Right hindlimb (tissue), 1 donor: ENCODE measurements around the gene NUP160.
A peak's percentile ranks its signal among the peaks of the same experiment; 100 is the strongest.
"Not testable (repeated sequence)": the region's sequence is repeated elsewhere in the genome, so short reads cannot be mapped to it uniquely, and the experiment has no call there.

Experiments
- DNase-seq: peaks from one replicate; pipeline ENCODE4 v3.0.0-alpha.2; 2018

NUP160 gene

DNA sequence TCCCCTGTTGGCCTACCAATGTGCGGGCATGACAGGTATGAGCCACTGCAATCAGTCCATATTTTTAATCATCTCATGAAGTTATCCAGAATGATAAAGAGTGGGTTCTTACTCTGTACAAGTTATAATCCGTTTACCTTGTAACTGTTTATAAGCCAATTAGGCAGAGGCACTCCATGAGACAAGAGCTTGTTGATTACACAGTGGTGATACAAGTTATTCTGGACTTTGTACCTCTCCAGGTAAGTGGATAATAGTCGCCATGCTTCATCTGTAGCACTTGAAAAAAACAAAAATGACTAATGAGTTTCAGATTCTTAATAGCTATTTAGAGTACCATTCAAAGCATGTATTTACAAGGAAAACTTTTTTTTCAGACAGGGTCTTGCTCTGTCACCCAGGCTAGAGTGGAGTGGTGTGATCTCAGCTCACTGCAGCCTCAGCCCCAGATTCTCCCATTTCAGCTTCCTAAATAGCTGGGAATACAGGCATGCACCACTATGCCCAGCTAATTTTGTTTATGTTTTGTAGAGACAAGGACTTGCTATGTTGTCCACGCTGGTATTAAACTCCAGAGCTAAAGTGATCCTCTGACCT, 63.3 kb downstream of the NUP160 start:
- DNase-seq = no peak

DNA sequence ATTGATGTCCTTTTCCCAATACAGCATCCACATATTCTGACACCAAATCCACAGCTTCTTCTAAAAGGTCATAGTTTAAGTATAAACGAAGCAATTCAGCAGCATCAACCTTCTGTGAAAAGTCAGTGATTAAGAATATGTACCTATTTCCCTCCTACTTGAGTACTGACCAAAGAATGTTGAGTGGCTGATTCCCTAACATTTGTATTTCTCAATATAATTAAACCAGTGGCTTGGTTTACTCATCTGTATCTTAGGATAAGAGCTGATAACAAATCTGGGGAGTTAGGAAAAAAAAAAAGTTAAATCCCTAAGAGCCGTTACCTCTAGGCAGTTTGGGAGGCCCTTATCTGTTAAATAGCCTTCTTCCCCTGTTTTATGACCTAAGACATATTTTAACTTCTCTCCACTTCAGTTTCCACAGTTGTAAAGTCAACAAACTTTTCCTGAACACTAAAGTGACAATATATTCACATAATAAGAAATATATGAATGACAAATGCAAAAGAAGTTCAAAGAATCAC, 65.0 kb downstream of the NUP160 start:
- DNase-seq = no peak

DNA sequence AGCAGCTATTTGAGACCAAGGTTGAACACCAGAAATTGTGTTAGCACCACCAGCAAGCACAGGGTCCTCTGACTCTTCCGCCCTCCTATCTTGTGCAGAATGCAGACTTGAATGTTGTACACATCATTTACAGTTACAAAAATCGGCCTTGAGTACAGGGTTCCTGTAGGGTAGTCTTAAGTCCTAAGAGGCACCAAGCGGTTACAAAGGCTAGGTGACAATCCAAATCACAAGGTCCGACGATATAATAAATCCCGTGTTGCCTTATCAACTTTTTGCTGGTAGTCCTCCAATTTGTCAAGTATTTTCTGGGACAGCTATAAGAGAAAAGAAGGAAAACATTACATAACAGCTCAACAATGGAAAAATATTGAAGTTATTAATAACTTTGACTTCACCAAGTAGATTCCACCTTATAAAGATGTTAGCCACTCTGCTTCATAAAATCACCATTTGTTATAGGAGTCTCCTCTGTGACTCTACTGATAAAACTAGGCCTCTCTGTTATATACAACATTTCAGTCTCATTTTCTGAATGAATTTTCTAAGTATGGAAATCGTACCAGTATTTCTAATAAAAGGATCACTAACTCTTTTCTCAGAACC, 69.2 kb downstream of the NUP160 start:
- DNase-seq = no peak

DNA sequence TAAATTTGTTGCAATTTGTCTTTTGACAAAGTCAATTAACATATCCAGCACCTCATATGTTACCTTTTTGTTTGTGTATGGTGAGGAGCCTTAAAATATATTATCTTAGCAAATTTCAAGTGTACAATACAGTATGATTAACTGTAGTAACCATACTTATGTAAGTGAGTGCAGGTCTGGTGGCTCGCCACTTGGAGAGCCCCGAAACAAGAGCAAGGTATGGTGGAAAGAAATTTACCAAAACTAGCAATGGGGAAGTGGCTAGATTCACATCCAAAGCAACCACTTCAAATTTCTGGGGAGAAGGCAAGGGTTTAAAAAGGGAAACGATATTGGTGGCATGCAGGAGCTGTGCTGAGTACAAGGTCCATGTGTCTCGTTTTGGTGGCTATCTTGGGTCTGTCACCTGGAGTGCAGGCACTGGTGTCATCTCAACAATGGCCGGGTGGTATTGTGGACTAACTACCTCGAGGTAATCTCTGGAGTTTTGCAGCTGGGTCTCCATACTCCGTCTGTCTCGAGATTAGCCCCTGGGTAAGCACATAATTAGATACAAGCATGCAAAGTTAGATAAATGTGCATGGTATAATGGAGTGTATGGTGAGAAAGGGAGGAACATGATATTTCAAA, 72.8 kb downstream of the NUP160 start:
- no peak for DNase-seq

DNA sequence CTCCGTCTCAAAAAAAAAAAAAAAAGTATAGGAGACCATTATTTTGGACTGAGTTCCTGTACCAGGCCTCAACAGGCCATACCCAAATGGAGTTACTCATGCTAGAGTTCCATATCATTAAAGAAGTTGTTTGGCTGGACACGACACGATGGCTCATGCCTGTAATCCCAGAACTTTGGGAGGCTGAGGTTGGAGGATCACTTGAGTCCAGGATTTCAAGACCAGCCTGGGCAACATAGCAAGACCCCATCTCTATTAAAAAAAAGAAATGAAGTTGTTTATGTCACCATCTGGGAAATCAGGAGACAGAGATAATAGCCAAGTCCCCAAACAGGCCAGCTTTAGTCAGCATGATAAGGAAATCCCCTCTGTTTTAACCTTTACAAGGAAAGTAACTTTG, 74.3 kb downstream of the NUP160 start:
- no peak for DNase-seq

DNA sequence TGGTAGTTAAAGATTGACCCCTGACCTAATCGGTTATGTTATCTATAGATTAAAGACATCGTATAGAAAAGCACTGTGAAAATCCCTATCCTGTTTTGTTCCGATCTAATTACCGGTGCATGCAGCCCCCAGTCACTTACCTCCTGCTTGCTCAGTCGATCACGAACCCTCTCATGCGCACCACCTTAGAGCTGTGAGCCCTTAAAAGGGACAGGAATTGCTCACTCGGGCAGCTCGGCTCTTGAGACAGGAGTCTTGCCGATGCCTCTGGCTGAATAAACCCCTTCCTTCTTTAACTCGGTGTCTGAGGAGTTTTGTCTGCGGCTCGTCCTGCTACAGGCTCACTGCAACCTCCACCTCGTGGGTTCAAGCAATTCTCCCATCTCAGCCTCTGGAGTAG, 78.6 kb downstream of the NUP160 start:
- DNase-seq = not testable (repeated sequence)

DNA sequence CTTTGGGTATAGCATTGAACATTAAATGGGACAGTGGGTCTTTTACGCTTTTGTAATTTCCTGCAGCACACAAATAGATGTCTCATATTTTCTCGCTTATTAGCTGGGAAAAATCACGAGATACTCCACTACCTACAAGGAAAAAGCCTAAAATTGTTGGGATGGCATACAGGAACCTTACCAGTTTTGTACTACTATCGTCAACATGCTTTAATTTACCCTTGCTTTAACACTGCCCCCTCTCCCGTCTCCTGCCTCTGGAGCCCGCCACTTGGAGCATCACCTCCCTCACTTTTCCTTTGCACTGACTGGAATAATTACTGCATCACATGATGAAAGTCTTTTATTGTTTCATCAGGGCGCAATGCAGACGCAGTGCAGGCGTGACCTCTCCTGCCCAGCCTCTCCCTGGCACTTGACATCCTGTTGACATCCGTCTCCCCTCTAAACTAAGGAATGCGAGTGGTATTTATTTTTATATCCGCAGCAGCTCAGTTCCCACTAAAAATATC, 80.0 kb downstream of the NUP160 start:
- DNase-seq = peak; percentile 66

DNA sequence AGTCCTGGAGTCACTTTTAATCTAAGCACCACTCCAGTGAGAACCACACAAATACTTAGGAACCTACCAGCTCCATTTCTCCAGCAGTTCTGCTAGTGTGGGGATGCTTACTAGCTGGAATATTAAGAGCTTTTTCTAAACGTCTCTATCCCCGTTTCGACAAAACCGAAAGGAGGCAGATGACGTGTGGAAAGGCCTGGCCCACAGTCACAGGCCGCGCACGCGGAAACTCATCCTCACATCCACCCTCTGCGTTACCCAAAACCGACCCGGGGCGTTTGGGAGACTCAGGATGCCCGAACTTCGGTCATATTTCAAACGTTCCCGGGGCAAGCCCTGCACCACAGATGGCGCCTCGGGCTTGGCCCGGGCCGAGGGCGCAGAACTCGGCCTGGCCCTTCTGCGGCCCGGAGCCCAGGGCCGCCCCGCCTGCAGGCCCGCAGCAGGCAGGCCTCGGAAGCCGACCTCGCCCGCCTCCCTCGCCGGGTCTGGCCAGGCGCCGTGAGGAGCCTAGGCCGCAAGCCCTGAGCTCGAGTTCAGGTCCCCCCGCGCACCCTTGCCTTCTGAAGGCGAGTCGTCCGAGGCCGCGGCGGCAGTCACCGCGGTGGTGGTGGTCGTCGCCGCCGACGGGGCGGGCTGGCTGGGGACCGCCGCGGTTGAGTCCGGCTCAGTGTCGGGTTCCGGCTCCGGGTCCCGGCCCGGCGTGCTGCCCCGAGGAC, 81.5 kb downstream of the NUP160 start:
- DNase-seq = peak; percentile 78

DNA sequence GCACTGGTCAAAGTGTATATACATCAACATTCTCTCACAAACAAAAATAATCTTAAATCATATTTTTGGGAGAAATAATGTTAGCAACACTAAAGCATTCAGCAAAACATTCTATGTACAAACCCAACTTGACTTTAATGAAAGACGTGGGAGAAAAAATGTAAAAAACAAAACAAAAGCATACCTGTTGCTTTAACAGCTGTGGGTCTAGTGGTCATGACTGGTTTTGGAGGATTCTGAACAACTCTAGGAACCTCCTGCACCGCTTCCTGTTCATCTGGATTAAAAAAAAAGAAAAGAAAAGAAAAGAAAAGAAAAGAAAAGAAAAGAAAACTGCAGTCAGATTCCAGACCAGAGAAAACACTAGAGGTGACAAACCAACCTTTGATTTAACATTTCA, 83.1 kb downstream of the NUP160 start:
- DNase-seq = no peak

DNA sequence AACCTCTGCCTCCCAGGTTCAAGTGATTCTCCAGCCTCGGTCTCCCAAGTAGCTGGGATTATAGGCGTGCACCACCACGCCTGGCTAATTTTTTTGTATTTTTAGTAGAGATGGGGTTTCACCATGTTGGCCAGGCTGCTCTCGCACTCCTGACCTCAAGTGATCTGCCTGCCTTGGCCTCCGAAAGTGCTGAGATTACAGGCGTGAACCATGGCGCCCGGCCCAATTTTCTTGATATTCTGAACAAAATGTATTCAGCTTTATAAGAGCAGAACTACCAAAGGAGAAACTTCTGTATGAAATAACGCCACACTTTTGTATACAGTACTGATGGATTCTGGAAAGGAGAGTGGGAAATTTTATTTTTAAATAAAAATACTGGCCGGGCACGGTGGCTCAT, 88.9 kb downstream of the NUP160 start:
- DNase-seq = not testable (repeated sequence)

DNA sequence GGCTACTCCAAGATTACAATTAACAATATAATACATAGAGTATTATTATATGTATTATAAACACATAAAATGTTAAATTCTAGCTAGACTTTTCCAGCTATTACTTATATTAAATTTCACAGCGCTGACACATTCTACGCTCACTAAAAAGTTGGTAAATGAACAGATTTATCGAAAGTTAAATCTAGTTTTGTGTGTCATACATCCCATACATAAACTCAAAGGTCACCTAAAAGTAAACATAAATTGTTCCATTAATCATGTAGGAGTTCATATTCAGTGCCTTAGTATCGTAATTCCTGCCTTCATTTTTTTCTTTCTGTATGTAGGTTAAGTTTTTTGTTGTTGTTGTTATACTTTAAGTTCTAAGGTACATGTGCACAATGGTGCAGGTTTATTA, 91.9 kb downstream of the NUP160 start:
- no peak for DNase-seq

DNA sequence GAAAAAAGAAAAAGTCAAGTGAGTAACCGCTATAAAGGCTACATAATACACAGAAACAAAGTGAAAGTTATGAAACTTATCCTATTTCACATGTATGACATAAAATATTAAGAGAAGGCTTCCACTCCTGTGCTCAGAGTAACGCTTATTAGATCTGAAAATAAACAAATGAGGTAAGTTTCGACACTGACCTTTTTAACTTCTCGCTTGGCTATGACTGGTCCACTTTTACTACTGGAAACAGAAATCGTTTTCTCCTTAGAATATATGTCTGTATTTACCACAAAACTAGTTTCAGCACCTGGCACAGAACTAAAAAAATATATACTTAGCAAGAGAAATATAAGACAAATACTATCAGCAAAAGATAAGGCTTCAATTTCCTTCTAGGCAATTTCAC, 97.4 kb downstream of the NUP160 start:
- DNase-seq = no peak

DNA sequence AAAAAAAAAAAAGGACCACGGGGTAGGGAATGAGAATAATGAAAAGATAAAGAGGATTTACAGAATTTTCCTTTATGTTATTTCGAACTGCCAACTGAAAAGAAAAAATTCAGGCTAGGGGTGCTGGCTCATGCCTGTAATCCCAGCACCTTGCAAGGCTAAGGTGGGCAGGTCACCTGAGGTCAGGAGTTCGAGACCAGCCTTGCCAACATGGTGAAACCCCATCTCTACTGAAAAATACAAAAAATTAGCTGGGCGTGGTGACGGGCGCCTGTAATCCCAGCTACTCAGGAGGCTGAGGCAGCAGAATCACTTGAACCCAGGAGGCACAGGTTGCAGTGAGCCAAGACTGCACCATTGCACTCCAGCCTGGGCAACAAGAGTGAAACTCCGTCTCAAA, 105.7 kb downstream of the NUP160 start:
- DNase-seq = not testable (repeated sequence)

DNA sequence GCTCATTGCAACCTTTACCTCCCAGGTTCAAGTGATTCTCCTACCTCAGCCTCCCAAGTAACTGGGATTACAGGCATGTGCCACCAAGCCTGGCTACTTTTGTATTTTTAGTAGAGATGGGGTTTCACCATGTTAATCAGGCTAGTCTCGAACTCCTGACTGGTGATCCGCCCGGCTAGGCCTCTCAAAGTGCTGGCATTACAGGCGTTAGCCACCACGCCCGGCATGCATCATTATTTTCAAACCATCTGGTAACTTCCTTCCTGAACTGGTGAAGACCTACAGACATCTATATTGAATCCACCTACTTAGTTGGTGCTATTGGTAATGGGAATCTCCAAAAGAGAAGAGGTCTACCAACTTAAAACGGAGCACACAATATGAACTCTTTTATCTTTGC, 110.3 kb downstream of the NUP160 start:
- DNase-seq = not testable (repeated sequence)

DNA sequence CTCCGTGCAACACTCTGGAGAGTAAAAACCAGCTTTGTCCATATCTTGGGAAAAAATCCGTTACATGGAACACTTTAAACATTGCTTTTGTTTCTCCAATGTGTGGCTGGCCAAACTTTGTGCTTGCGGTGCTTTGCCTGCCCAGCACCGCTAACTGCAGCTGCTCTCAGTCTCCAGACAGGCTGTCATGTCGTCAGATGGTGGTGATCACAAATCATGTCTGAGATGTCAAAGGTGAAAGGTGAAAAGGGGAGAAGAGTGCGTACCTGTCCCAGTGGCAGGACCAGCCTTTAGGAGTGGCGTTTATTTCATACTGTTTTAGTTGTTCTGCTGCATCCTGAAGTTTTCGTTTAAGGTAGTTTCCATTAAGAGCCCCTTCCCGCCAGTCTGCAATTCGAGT, 115.9 kb downstream of the NUP160 start:
- DNase-seq = no peak

DNA sequence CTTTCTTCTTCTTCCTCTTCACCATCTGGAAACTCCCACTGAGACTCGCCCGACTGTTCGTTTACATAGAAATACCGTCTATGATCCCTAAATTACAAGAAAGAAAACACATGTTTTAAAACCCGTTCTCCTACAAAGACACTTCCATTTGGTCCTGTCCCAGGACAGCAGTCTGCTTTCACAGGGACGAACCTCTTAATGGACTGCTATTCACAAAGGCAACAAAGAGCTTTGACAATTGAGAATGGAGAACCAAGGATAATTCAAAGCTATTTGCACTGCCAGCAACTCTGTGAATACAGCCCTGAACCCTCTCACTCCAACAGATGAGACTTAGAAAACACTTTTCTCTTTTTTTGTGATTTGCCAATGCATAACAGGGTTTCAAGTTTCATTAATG, 116.7 kb downstream of the NUP160 start:
- DNase-seq = no peak
